Activated CD8-positive, alpha-beta memory T cell treated with anti-CD3 and anti-CD28 coated beads for 36 hours (primary cell): Measurements from ENCODE around the gene TMEM51. TPM values are rescaled to one million over a fixed set of nuclear protein-coding genes. Genes with fewer than 3 reads are reported as not detected.

ENCODE experiments used
- CTCF ChIA-PET: fragments of 350-600 bp; sonication (Branson Sonifier 250); formaldehyde crosslinking; loops from one replicate; lab custom pipeline; 2021; ENCODE audit warnings: antibody characterized with exemption; lab: Charles Lee
- POLR2A ChIA-PET: fragments of 350-600 bp; sonication (Branson Sonifier 250); formaldehyde crosslinking; loops from one replicate; lab custom pipeline; 2021; ENCODE audit warnings: antibody characterized with exemption; lab: Charles Lee
- total RNA-seq, 2 experiments: library from RNA; stranded (reverse); gene quantifications; one replicate each; pipeline ENCODE4 v1.2.3, GENCODE V29; 2021

The TMEM51 gene
- total RNA-seq, 2 experiments from 2014 or later = not detected

DNA sequence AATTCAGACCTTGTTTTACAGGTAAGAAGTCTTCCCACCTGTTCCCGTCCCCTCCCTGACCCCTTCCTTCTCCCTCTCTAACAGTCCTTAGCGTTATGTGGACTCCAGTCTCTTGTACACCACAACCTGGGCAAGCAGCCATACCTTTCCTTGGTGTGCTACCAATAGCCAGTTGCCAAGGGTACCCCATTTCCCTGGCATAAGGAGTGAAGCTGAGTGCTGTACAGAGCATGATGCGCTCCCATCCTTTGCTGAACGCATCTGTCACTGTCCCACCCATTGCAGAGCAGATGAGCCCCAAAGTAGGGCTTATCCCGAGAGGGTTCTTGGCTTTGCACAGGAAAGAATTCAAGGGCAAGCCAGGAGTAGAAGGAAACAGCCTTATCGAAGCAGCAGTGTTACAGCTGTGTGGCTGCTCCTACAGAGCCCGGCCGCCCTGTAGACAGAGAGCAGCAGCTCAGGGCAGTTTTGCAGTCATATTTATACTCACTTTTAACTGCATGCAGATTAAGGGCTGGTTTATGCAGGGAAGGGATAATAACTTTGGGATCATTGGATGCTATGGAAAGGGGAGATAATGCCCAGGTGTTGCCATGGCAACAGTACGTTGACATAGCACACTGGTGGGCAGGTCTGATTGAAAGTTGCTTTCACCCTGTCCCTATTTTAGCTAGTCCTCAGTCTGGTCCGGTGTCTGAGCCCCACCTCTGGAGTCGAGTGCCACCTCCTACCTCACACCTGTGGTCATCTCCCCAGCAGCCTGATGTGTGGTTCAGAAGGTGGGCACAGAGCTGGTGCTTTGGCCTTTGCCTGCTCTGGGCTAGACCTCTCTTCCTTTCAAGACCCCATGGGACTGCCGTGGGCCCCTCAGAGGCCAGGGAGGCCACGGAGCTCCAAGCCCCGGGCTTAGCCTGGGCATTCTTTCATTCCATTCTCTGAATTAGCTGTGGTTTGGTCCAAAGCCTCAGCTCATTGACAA is 98.6 kb downstream of the TMEM51 start:
- POLR2A ChIA-PET = interaction anchor here (1.0 kb wide), 1 partner anchor 20 kb away, joined by 3 read pairs; no protein-coding TSS in a partner anchor
- CTCF ChIA-PET = interaction anchor here (1.3 kb wide), 1 partner anchor 21 kb away, joined by 3 read pairs; no protein-coding TSS in a partner anchor

DNA sequence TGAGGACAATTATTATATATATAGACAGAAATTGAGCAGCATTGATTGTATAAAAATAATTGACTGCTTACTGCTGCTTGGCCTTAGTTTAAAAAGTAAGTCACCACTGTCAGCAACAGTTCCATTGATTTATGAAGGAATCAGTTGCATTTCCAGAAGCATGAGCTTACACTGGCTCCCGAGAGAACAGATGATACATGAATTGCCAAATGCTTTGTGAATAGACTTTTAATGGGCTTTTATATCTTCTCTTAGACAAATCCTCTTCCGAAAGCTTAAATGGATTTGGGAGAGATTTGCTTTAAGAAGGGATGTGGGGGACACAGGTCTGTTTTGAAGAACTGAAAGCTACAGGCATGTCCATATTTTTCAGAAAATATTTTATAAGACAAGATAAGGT is 101.0 kb downstream of the TMEM51 start:
- ChIA-PET CTCF (interaction anchor here (1.3 kb wide), 1 partner anchor 17 kb away, joined by 5 read pairs; no protein-coding TSS in a partner anchor), POLR2A (interaction anchor here (0.7 kb wide), 1 partner anchor 50 kb away, joined by 3 read pairs; no protein-coding TSS in a partner anchor)

DNA sequence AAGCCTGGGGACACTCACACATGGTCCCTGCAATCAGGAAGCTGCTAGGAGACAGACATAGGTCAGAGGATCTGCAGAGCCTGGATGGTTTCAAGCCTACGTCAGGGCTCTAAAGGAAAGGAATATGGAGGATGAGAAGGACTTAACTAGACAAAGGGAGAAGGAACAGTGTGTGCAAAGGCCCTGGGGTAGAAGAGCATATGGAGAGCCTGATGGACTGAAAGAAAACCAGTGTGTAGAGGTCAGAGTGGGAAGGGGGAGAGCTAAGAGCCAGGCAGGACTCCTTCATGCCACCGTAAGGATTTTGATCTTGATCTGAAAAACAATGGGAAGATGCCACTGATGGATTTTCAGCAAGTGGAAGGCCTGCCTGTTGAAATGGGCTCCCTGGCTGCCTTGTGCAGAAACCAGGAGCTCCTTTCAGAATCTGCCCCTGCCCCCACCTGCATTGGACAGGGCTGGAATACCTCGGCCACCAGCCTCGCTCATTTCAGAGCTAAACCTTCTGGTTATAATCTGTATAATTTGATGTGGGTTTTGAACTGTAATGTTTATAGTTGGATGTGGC is 102.1 kb downstream of the TMEM51 start:
- CTCF ChIA-PET = interaction anchor here (1.3 kb wide), 1 partner anchor 16 kb away, joined by 5 read pairs; no protein-coding TSS in a partner anchor
- POLR2A ChIA-PET = no interaction called here

DNA sequence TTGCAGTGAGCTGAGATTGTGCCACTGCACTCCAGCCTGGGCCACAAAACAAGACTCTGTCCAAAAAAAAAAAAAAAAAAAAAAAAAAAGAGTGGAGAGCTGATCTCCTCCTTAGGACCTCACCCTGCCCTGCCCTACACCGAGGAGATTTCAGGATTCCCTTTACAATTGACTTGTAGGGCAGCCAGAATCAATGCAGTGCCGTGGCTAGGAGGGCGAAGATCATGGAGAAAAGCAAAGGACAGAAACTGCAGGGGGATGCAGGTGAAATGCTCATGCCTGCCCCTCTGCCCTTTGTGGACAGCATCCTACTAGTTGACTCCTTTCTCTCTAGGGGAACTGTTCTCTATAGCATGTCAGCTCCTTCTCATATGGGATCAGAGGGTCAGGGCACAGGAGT is 103.0 kb downstream of the TMEM51 start:
- CTCF ChIA-PET = no interaction called here
- POLR2A ChIA-PET = no interaction called here

DNA sequence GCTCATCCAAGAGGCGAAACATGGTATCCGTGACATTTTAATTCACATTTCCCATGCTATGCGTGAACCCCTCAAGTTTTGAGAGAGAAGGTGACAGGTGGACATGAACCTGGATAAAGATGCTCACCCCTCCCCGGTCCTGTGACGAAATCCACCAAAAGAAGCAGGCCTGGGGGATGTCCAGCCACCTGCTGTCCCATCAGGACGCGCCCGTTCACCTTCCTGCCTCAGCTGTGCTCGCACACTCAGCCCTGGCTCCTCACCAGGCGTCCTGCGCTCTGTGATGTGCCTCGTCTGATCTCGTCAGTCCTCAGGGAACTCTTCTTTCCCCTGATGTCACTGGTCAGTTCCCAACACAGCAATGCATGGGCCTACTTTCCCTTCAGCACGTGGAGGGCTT is 103.8 kb downstream of the TMEM51 start:
- POLR2A ChIA-PET = no interaction called here
- CTCF ChIA-PET = no interaction called here

DNA sequence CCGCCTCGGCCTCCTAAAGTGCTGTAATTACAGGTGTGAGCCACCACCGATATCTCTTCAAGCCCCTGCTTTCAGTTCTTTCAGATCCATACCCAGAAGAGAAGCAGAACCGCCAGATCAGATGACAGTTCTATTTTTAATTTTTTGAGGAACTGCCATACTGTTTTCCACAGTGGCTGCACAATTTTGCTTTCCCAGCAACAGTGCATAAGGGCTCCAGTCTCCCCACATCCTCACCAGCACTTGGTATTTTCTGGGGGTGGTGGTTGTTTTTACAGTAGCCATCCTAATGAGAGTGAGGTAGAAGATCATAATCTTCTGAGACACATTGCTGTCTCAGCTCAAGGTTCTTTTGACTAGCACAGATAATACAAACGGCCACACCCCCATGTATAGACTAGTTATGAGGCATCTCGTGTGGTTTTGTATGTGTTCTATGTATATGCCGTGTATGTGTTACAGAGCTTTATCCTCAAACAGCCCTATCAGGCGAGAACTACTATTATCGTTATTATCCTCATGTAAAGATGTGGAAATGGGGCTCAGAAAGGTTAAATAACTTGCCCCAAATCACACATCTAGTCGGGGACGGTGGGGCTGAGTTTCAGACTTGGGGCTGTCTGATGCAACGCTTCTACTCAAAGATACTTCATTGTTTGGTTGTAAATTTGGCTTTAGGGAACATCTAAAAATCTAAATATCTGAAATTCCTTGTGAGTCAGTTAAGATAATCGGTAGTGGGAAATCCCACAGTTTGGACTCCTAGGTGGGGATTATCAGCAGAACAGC is 105.5 kb downstream of the TMEM51 start:
- CTCF ChIA-PET = interaction anchor here (0.6 kb wide), 1 partner anchor 131 kb away, joined by 3 read pairs; no protein-coding TSS in a partner anchor

DNA sequence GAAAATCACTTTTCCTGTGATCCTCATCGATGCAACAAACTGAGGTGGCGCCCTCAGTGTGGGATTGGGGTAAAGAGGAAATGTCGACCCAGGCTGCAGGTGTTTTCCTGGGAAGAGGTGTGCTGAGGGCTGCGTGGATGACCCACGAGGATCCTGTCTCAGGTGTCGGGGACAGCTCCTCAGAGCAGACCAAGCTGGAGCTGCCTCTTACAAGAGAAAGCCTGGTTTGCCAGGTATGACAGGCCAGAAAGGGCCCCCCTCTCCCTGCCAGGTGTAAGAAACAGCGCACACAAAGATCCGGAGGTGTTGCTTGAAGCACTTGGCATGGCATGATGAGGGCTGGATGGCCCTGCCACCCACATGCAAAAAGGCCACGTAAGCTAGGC is 106.1 kb downstream of the TMEM51 start:
- CTCF ChIA-PET = interaction anchor here (0.6 kb wide), 1 partner anchor 131 kb away, joined by 3 read pairs; no protein-coding TSS in a partner anchor

More for the DNA sequence above, 105.5 kb downstream of the TMEM51 start:
- POLR2A ChIA-PET = no interaction called here

DNA sequence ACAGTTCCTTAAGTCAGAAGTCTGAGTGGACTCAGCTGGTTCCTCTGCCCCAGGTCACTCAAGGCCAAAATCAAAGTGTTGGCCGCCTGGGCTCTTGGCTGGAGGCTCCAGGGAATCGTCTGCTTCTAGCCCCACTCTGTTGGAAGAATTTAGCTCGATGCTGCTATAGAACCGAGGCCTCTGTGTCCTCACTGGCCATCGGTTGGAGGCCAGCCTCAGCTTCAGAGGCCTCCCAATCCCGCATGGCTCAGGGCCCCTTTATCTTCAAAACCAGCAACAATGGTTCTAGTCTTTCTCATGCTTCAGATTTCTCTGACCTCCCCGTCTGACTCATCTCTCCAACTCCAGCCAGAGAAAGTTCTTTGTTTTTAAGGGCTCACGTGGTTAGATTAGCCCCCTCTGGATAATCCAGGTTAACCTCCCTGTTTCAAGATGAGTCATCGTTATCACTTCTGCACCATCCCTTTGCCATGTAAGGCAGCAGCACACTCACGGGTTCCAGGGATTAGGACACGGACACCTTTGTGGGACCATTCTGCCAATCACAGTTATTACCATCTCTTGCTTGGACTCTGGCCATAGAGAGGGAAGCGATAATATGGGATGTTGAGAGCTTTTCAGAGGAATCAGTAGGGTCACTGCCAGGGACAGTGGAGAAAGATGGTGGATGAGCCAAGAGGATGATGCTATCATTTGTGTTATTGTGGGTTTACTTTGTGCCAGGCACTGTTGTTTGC is 107.0 kb downstream of the TMEM51 start:
- POLR2A ChIA-PET = no interaction called here
- CTCF ChIA-PET = interaction anchor here (1.5 kb wide), 1 partner anchor 11 kb away, joined by 4 read pairs; no protein-coding TSS in a partner anchor

More for the DNA sequence above, 106.1 kb downstream of the TMEM51 start:
- POLR2A ChIA-PET = no interaction called here

DNA sequence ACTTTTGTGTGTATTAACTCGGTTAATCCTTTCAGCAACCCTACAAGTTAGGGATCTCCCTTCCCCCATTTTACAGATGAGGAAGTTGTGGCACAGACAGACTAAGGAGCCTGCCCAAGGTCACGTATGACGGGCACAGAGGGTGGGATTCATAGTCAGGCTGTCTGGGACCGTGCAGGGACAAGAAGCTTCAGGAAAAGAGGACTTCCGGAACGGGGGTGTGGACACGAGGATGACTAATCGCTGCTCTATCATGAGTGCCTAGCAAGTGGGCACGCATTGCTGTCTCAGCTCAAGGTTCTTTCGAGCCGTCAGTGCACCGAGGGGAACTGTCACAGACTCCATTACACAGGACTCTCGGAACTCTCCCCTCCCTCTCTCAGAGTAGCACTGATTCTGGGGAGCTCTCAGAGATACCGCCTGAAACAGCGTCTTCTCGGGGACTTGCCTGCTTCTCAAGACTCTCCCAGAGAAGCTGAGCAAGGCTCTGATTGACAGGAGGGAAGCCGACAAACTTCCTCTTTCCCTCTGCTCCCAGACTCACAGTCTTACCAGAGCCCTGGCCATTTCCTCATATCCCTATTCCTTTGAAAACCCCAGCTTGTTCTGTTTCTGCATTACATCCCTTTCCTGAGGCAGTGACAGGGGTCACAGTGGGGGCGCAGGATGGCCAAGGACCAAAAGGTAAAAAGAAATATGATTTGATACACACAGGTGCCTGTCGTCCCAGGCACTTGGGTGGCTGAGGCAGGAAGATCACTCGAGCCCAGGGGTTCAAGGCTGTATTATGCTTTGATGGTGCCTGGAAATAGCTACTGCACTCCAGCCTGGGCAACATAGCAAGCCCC is 107.8 kb downstream of the TMEM51 start:
- ChIA-PET POLR2A (interaction anchor here (0.6 kb wide), 1 partner anchor 10 kb away, joined by 3 read pairs; no protein-coding TSS in a partner anchor), CTCF (interaction anchor here (0.6 to 1.5 kb wide), 2 partner anchors 11 to 171 kb away, joined by 3 to 4 read pairs; no protein-coding TSS in a partner anchor)

DNA sequence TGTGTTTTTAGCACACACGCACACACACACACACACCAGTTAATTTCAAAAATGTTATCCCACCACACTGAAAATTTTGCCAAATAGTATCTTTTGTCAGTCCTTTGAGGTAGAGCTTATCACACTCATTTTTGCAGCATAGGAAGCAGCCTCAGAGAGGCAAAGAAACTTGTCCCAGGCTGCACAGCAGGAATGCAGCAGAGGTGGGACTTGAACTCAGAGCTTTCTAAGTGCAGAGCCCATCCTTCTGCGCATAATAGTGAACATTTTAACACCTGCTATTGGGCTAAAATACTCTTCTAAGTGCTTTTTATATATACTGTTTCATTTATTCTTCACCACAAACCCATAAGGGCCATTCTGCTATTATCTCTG is 108.4 kb downstream of the TMEM51 start:
- ChIA-PET CTCF (interaction anchor here (0.6 to 1.5 kb wide), 2 partner anchors 10 to 170 kb away, joined by 3 to 4 read pairs; no protein-coding TSS in a partner anchor), POLR2A (interaction anchor here (0.6 kb wide), 1 partner anchor 11 kb away, joined by 3 read pairs; no protein-coding TSS in a partner anchor)

DNA sequence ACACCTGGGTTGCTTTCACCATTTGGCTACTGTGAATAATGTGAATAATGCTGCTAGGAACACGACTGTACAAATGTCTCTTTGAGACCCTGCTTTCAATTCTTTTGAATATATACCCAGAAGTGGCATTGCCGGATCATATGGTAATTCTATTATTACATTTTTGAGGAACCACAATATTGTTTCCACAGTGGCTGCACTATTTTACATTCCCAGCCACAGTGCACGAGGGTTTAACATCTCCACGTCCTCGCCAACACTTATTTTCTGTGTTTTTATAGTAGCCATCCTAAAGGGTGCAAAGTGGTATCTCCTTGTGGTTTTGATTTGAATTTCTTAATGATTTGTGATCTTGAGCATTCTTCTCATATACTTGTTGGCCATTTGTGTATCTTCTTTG is 109.2 kb downstream of the TMEM51 start:
- CTCF ChIA-PET = no interaction called here
- POLR2A ChIA-PET = interaction anchor here (0.6 kb wide), 1 partner anchor 163 kb away, joined by 4 read pairs; no protein-coding TSS in a partner anchor

DNA sequence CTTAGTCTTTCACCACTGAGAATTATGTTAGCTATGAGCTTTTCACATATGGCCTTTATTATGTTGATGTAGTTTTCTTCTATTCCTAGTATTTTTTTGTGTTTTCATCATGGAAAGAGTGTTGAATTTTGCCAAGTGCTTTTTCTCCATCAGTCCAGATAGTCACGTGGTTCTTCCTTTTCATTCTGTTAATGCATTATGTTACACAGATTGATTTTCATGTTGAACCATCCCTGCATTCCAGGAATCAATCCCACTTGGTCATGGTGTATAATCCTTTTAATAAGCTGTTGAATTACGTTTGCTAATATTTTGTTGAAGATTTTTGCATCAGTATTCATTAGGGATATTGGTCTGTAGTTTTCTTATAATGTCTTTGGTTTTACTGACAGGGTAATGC is 111.2 kb downstream of the TMEM51 start:
- CTCF ChIA-PET = no interaction called here
- POLR2A ChIA-PET = no interaction called here

Other genes with a start within 250 kb of the TMEM51 start
- gene FHAD1, start 93.5 kb downstream of the TMEM51 start, total RNA-seq = under 1 TPM in 1 of 2 experiments, not detected in 1; 0.38 TPM